HCT116 (cell line): Measurements from ENCODE around the gene CFAP54. TPM values are rescaled to one million over a fixed set of nuclear protein-coding genes. Genes with fewer than 3 reads are reported as not detected.

Experiments used
- ATAC-seq: fragments of 200-7000 bp; cut with Tn5 transposase; 2 replicates; pipeline ENCODE4 v1.9.1; 2020; ENCODE audit warnings: mild to moderate bottlenecking, moderate library complexity
- BruUV-seq: library from RNA; stranded (reverse); fragments of 400-500 nt; replicated peaks from 2 replicates; lab custom pipeline; 2021; lab: Mats Ljungman, UMichigan
- CTCF ChIA-PET: fragments of 300-600 bp; sonication (Branson Sonifier 250); formaldehyde crosslinking; loops from one replicate; lab custom pipeline; 2021; ENCODE audit warnings: antibody characterized with exemption; lab: Charles Lee
- POLR2A ChIA-PET: fragments of 300-600, 350-600 bp; sonication (Branson Sonifier 250); formaldehyde crosslinking; loops from one replicate; lab custom pipeline; 2021; ENCODE audit warnings: antibody characterized with exemption; lab: Charles Lee
- RAD21 ChIA-PET, 2 experiments: fragments of 300-600 bp; sonication (Branson Sonifier 250); formaldehyde crosslinking; loops; one replicate each; lab custom pipeline; 2023; ENCODE audit warnings: low total read pairs in 2 of 2; ENCODE audit not compliant: uncharacterized antibody in 2 of 2, unreplicated experiment in 2 of 2, low non-redundant PET in 1 of 2; lab: Charles Lee
- DNase-seq: peaks from one replicate; pipeline ENCODE4 v3.0.0-alpha.2; 2010; ENCODE audit warnings: low read depth, low spot score
- H2AFZ ChIP-seq: fragments of 200-600 bp; shearing (Covaris generic), sonication (generic); 2 replicates; pipeline ENCODE4 v1.6.1; 2017; ENCODE audit warnings: low read depth, mixed run types, mixed read lengths, antibody characterized with exemption, low read length; ENCODE audit not compliant: poor library complexity, severe bottlenecking
- H3K27ac ChIP-seq: 2 replicates; pipeline ENCODE4 v1.5.1; 2012; ENCODE audit warnings: low read depth, low read length
- H3K27me3 ChIP-seq: fragments of 200-600 bp; sonication (generic); 2 replicates; pipeline ENCODE4 v1.6.1; 2016; ENCODE audit warnings: mixed run types, low read length, mixed read lengths; ENCODE audit not compliant: insufficient read depth
- H3K36me3 ChIP-seq, 2 experiments: fragments of 200-500 bp in 1 of 2; fragments of 200-600 bp in 1 of 2; sonication (Bioruptor generic) in 1 of 2; sonication (generic) in 1 of 2; 2 replicates each; pipeline versions ENCODE4 v1.5.1 to v1.6.1; 2014 to 2016; ENCODE audit warnings: low read length in 2 of 2, inconsistent platforms in 1 of 2, mixed read lengths in 1 of 2, mixed run types in 1 of 2; ENCODE audit not compliant: insufficient read depth in 2 of 2, control insufficient read depth in 1 of 2
- H3K4me1 ChIP-seq, 2 experiments: fragments of 200-600 bp in 1 of 2; sonication (generic) in 1 of 2; 2 replicates each; pipeline versions ENCODE4 v1.5.1 to v1.6.1; 2012 to 2017; ENCODE audit warnings: low read length in 2 of 2, inconsistent platforms in 1 of 2, mild to moderate bottlenecking in 1 of 2, mixed read lengths in 1 of 2, mixed run types in 1 of 2, moderate library complexity in 1 of 2; ENCODE audit not compliant: insufficient read depth in 2 of 2, control insufficient read depth in 1 of 2
- H3K4me2 ChIP-seq: fragments of 200-600 bp; sonication (generic); 2 replicates; pipeline ENCODE4 v1.6.1; 2017; ENCODE audit warnings: mixed run types, low read length, mixed read lengths
- H3K4me3 ChIP-seq, 2 experiments: fragments of 200-600 bp in 1 of 2; sonication (generic) in 1 of 2; replicated peaks in 1 of 2; 2 replicates each; pipeline ENCODE4 v1.5.1; 2011 to 2016; ENCODE audit warnings: low read length in 2 of 2, control low read depth in 1 of 2, low read depth in 1 of 2, mild to moderate bottlenecking in 1 of 2, mixed read lengths in 1 of 2, mixed run types in 1 of 2
- H3K79me2 ChIP-seq: fragments of 200-600 bp; sonication (generic); 2 replicates; pipeline ENCODE4 v1.6.1; 2017; ENCODE audit warnings: mild to moderate bottlenecking, mixed run types, low read length, moderate library complexity, mixed read lengths; ENCODE audit not compliant: insufficient read depth
- H3K9ac ChIP-seq: fragments of 200-600 bp; sonication (generic); 2 replicates; pipeline ENCODE4 v1.6.1; 2016; ENCODE audit warnings: low read length, mixed read lengths
- H3K9me2 ChIP-seq: fragments of 200-600 bp; sonication (generic), shearing (Covaris generic); 2 replicates; pipeline ENCODE4 v1.6.1; 2017; ENCODE audit warnings: mixed run types, mild to moderate bottlenecking, moderate library complexity; ENCODE audit not compliant: insufficient read depth
- H3K9me3 ChIP-seq, 2 experiments: fragments of 200-500 bp in 1 of 2; fragments of 200-600 bp in 1 of 2; sonication (Bioruptor generic) in 1 of 2; sonication (generic) in 1 of 2; 2 replicates each; pipeline ENCODE4 v1.6.1; 2014 to 2017; ENCODE audit warnings: low read length in 2 of 2, mixed read lengths in 2 of 2, inconsistent platforms in 1 of 2, low read depth in 1 of 2, mild to moderate bottlenecking in 1 of 2, mixed run types in 1 of 2, moderate library complexity in 1 of 2; ENCODE audit not compliant: control insufficient read depth in 1 of 2, insufficient read depth in 1 of 2
- H4K20me1 ChIP-seq: fragments of 200-600 bp; sonication (generic), shearing (Covaris generic); 2 replicates; pipeline ENCODE4 v1.6.1; 2017; ENCODE audit warnings: mixed run types, mild to moderate bottlenecking, moderate library complexity; ENCODE audit not compliant: insufficient read depth
- ATF3 ChIP-seq: IDR thresholded peaks from 2 replicates; pipeline ENCODE4 v1.6.1; 2012
- CBX3 ChIP-seq: IDR thresholded peaks from 2 replicates; pipeline ENCODE4 v1.6.1; 2012; ENCODE audit warnings: low read depth
- CEBPB ChIP-seq: IDR thresholded peaks from 2 replicates; pipeline ENCODE4 v1.6.1; 2012; ENCODE audit warnings: low read depth
- EZH2 ChIP-seq: fragments of 200-600 bp; sonication (generic); IDR thresholded peaks from 2 replicates; pipeline ENCODE4 v1.6.1; 2017; ENCODE audit warnings: antibody characterized with exemption, mixed run types
- EZH2phosphoT487 ChIP-seq: fragments of 200-600 bp; IDR thresholded peaks from 2 replicates; pipeline ENCODE4 v1.6.1; 2018; ENCODE audit warnings: antibody characterized with exemption, borderline replicate concordance
- FOSL1 ChIP-seq: IDR thresholded peaks from 2 replicates; pipeline ENCODE4 v1.6.1; 2012; ENCODE audit warnings: low read depth
- JUND ChIP-seq: IDR thresholded peaks from 2 replicates; pipeline ENCODE4 v1.6.1; 2012
- POLR2AphosphoS5 ChIP-seq: IDR thresholded peaks from 2 replicates; pipeline ENCODE4 v1.6.1; 2011; ENCODE audit warnings: mild to moderate bottlenecking, low read depth, low read length, moderate library complexity
- REST ChIP-seq: IDR thresholded peaks from 2 replicates; pipeline ENCODE4 v1.6.1; 2012; ENCODE audit warnings: low read depth
- SIN3A ChIP-seq: IDR thresholded peaks from 2 replicates; pipeline ENCODE4 v1.6.1; 2012; ENCODE audit warnings: low read depth
- SP1 ChIP-seq: IDR thresholded peaks from 2 replicates; pipeline ENCODE4 v1.6.1; 2012; ENCODE audit warnings: low read depth
- TCF7L2 ChIP-seq: IDR thresholded peaks from 2 replicates; pipeline ENCODE4 v1.7.0; 2011; ENCODE audit warnings: borderline replicate concordance, inconsistent platforms; ENCODE audit not compliant: insufficient read depth, insufficient read length; ENCODE audit errors: extremely low read depth
- intact Hi-C: fragments of 100-400 bp; cut with micrococcal nuclease; formaldehyde crosslinking; loops from 2 replicates; pipeline ENCODE4 v1.10.0; 2022
- total RNA-seq: library from RNA; stranded (reverse); gene quantifications from one replicate; pipeline ENCODE4 v1.2.1, GENCODE V29; 2021; ENCODE audit not compliant: unreplicated experiment
- TF ChIP-seq, protein P1 (sequence below): IDR thresholded peaks from 2 replicates; pipeline ENCODE4 v1.6.1; 2012

The CFAP54 gene
- total RNA-seq, 1 experiment from 2014 or later, result 0.25 TPM

GRCh38 chr12:96503976-96504375 is 14.6 kb downstream of the CFAP54 start:
- ATAC-seq, result no peak
- RAD21 ChIA-PET, result no interaction called here

More at GRCh38 chr12:96503976-96504375, 14.6 kb downstream of the CFAP54 start:
- Histone ChIP-seq H3K9me3 (no peaks in the 10 kb centered on the region), H3K79me2 (no peaks in the 10 kb centered on the region), H3K9ac (no peak overlapping the region), H4K20me1 (no peaks in the 10 kb centered on the region), H2AFZ (no peak overlapping the region), H3K4me3 (no peak overlapping the region), H3K27ac (no peak overlapping the region), H3K4me1 (peaks cover 17 to 28% of the 10 kb centered on the region in 2 experiments), H3K9me2 (0 out of 2 replicates have a peak, but pooled peaks cover 5% of the 10 kb centered on the region), H3K4me2 (no peak overlapping the region), H3K36me3 (no peaks in the 10 kb centered on the region), H3K27me3 (no peaks in the 10 kb centered on the region)
- no peak for DNase-seq
- no TSS peak for BruUV-seq
- ChIA-PET CTCF (interaction anchor here (0.8 to 1.2 kb wide), 3 partner anchors 15 to 104 kb away, joined by 3 read pairs; partner anchors contain the start of genes CDK17 and CFAP54), POLR2A (interaction anchor here (1.0 kb wide), 1 partner anchor 104 kb away, joined by 4 read pairs; the partner anchor contains the start of gene CDK17)
- intact Hi-C loops, result loop anchor here (5.0 kb wide), 1 partner anchor 102 kb away; the partner anchor contains the start of gene CDK17
- TF ChIP-seq EZH2, result no peak
- TF ChIP-seq REST, result no peak
- no peak for TF ChIP-seq POLR2AphosphoS5
- TF ChIP-seq FOSL1, result no peak
- TF ChIP-seq, protein P1, sequence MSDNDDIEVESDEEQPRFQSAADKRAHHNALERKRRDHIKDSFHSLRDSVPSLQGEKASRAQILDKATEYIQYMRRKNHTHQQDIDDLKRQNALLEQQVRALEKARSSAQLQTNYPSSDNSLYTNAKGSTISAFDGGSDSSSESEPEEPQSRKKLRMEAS, result no peak
- no peak for TF ChIP-seq SP1
- no peak for TF ChIP-seq CBX3
- no peak for TF ChIP-seq CEBPB
- no peak for TF ChIP-seq SIN3A
- no peak for TF ChIP-seq EZH2phosphoT487
- no peak for TF ChIP-seq JUND
- TF ChIP-seq ATF3, result no peak
- no peak for TF ChIP-seq TCF7L2
